ENCODE data around the gene ITPR2.
A peak's percentile ranks its signal among the peaks of the same experiment; 100 is the strongest.

The ITPR2 gene

GRCh38 chr12:26374934-26375680, 457.9 kb downstream of the ITPR2 start:
- DNase-seq = peak; percentile 39

GRCh38 chr12:26373606-26374495, 459.1 kb downstream of the ITPR2 start:
- no peak for DNase-seq

GRCh38 chr12:26372866-26373265, 460.1 kb downstream of the ITPR2 start:
- no peak for DNase-seq

- peak; percentile 2 for DNase-seq
Measured at GRCh38 chr12:26370098-26370497, 462.9 kb downstream of the ITPR2 start.

GRCh38 chr12:26369588-26369987, 463.4 kb downstream of the ITPR2 start:
- DNase-seq = peak; percentile 4

DNA sequence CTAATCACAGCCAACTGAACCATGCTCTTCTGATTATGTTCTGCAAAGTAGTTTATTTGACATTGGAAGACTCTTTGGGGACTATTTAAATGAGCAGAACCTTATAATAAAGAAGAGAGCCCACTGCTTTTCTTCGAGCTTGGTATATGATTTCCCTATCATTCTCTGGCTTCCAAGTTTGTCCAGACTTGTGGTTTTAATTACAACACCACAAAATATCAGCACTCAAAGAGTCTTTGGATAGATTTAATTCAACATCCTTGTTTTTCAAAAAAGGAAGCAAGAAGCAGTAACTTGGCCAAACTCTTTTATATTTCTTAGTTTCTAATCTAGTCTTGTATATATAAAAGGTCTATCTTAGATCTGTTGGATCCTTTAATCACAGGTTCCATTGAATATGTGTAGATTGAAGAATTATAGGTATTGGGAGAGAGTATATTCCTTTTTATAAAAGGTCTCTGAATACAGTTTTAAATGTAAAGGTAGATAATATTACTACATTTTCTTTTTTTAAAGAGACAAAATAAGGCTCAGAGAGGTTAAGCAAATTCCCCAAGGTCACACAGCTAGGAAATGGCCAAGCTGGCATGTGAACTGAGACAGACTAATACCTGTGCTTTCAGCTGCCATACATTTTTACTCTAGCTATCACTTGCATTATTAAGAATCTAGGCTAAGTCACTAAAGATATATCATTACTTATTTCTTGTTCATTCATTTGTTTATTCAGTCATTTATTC, 464.8 kb downstream of the ITPR2 start:
- no peak for DNase-seq

DNA sequence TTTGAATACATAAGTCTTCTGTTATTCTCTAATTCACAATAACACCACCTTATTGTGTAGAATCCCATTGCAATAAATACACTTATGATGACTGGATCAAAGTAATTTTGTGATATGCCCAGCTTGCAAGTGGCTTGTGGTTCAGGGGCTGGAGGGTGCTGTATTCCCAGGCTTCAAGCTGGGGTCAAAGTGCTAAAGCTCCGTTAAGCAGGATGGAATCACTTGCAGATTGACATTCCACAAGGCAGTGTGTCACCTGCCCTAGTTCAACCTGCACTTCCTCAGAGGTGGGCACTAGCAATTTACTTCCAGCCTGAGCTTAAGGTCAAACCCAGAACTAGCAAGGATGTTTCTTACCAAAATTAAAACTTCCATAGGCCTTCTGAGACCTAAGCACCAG, 471.0 kb downstream of the ITPR2 start:
- no peak for DNase-seq

GRCh38 chr12:26360062-26360461, 472.9 kb downstream of the ITPR2 start:
- DNase-seq = no peak

DNA sequence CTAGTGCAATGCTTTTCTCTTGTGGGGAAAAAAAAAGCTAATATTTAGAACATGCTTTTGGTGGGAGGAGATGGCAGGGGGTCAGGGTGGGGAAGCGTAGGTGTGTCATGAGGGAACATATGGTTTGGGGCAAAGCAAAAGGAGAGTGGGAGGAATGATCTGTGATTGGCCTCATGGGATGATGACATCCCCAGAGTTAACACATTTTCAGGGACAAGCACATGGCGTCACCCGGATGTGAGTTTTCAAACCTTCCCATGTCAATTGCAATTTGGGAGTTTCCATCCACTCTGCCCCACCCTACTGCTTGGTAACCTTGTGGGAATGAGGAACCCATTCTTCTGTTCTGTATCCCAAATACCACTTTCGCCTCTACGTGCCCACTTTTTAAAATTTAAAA, 473.4 kb downstream of the ITPR2 start:
- no peak for DNase-seq

DNA sequence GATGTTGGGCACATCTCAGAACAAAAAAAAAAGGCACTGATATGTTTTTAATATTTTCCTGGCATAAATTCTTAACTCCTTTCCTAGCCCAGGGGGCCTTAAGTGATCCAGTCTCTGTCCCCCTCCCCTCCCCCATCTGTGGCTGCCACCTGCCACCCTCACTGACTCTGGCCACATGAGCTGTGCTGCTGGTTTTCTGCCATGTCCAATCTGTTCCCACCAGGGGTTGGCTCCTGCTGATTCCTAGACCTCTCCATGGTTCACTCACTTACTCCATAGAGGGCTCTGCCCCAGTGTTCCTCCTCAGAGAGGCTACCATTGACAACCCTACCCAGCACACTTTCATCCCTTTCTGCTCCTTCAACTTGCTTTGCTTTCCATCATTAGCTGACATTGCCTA, 474.3 kb downstream of the ITPR2 start:
- no peak for DNase-seq

DNA sequence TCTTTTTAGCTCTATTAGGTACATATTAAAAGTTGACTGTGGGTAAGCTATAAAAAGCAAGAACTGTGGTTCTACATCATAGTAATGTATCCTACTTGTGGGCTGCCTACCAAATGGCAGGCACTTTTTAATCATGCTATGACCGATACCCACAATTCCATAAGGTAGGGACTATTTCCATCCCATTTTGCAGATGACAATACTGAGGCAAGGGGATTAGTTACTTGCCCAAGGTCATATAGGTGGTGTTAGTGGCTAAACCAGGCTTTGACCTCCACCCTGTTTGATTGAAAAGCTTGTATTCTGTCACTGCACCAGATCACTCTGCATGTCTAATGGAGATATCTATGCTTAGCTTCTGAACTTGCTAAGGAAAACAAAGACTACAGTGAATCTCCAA, 485.7 kb downstream of the ITPR2 start:
- DNase-seq = no peak

- DNase-seq = no peak
Measured at GRCh38 chr12:26346736-26347135, 486.3 kb downstream of the ITPR2 start.

DNA sequence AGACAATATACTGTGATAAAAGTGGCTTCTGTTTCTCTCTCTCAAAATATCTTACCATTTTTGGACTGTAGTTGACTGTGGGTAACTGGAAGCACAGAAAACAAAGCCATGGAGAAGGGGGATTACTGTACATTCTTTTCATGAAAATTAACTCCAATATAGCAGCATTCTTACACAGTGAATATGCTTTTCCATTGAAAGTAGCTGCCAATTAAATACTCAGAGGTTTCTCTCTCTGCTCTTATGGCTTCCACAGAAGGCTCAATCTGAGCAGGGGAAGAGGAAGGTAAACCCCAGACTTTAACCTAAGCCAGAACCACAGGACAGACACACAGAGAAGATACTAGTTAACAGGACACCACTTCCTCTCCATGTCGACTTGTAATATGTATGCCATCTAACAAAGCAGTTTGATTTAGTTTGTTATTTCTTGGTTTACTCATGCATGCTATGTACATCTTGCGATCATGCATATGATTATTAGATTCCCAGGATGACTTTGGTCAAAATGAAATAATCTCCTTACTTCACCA, 487.5 kb downstream of the ITPR2 start:
- DNase-seq = no peak

GRCh38 chr12:26341491-26341890, 491.5 kb downstream of the ITPR2 start:
- no peak for DNase-seq

DNA sequence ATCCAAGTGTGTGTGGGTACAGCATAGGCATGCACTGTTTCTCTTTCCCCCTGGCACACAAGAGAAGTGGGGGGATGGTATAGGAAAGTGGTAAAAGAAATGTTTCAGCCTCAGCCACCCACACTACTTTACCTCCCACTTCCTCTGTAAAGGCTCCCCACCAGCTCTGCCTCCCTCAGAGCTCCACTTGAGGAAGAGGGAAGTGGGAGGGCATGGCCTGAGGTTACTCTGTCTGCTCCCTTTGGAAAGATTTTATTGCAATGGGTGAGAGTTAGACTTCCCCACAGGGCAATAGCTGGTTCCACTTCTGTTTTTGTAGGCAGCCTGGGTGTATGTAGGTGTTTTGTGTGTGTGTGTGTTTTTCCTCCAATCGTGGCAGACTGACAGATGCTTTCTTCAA, 492.3 kb downstream of the ITPR2 start:
- no peak for DNase-seq

- DNase-seq = no peak
Measured at GRCh38 chr12:26339976-26340375, 493.0 kb downstream of the ITPR2 start.

GRCh38 chr12:26338586-26339572, 494.1 kb downstream of the ITPR2 start:
- no peak for DNase-seq

GRCh38 chr12:26335651-26336050, 497.3 kb downstream of the ITPR2 start:
- no peak for DNase-seq

DNA sequence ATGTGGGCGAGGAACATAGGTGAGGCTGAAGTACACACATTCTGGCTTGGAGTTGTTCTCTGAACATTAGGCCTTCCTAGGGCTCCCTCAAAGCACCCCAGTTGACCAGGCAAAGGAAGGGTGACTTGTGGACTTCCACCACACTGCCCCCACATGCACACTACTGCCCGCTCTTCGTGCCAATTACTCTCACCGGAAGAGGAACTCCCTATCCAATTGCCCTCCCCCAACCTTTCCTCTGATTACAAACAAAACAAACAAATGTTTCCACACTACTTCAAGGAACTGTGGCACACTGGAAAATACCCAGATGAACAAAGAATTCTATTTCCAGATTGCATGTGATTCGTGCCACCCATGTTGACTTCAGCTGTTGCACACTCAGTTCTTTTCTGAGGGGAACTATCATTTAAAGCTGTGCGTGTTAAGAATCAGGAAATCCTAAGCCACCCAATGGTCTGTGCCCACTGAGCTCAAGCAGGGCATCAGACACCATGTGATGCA, 498.3 kb downstream of the ITPR2 start:
- DNase-seq = no peak

DNA sequence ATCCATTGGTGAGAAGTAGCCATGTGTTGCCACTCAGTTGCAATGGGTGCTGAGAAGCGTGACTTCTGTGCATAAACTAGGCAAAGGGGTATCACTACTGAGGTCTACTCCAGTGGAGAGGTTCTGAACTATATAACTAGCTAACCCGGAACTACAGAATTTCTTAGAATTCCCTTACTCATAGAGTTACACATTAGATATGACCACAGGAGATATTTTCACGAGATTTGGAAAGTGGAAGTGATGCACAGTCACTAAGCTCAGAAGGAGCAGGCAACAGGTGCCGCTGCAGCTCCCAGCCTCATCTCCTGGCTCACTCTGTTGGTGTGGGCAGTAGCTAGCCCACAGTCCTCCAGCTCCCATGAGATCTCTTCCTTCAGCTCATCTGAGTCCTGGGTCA, 501.0 kb downstream of the ITPR2 start:
- DNase-seq = no peak

DNA sequence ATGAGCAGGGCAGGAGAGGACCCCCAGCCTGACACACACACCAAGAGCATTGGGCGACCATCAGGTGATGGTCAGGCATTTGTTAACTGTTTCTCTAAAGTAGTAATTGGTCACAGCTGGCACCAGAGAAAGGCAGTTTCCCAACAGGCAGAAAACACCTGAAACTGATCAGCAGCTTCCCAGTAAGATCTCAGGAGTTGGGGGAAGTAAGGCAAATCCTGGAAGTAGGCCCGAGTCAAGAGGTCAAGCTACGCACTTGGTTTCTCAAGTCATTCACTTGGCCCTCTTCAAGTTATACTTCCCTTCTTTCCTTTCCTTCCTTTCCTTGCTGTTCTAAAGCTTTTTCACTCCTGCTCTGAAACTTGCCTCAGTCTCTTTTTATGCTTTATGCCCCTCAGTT, 501.9 kb downstream of the ITPR2 start:
- DNase-seq = no peak
